H9 (cell line): ENCODE results near the gene VSIG8. TPM values are rescaled to one million over a fixed set of nuclear protein-coding genes. Genes with fewer than 3 reads are reported as not detected.
"Not testable (repeated sequence)": the region's sequence is repeated elsewhere in the genome, so short reads cannot be mapped to it uniquely, and the experiment has no call there.

ENCODE experiments used
- DNase-seq: peaks from one replicate; pipeline ENCODE4 v3.0.0-alpha.2; 2017
- H2AFZ ChIP-seq: one replicate; pipeline ENCODE4 v1.6.1; 2013; ENCODE audit warnings: mild to moderate bottlenecking, low read length, control low read depth, moderate library complexity
- H2AK5ac ChIP-seq: 2 replicates; pipeline ENCODE4 v1.6.1; 2013; ENCODE audit warnings: low read length, control low read depth, mixed read lengths; ENCODE audit not compliant: insufficient read length
- H2BK120ac ChIP-seq: one replicate; pipeline ENCODE4 v1.6.1; 2013; ENCODE audit warnings: low read depth, mild to moderate bottlenecking, low read length, control low read depth, inconsistent platforms; ENCODE audit not compliant: poor library complexity, severe bottlenecking
- H2BK12ac ChIP-seq: 2 replicates; pipeline ENCODE4 v1.6.1; 2013; ENCODE audit warnings: low read length, control low read depth, mixed read lengths, low read depth; ENCODE audit not compliant: insufficient read length
- H2BK15ac ChIP-seq: 2 replicates; pipeline ENCODE4 v1.6.1; 2013; ENCODE audit warnings: low read depth, low read length, control low read depth
- H2BK20ac ChIP-seq: one replicate; pipeline ENCODE4 v1.6.1; 2013; ENCODE audit warnings: low read depth, mild to moderate bottlenecking, low read length, control low read depth, inconsistent platforms; ENCODE audit not compliant: poor library complexity, severe bottlenecking
- H2BK5ac ChIP-seq: 2 replicates; pipeline ENCODE4 v1.6.1; 2013; ENCODE audit warnings: low read length, control low read depth, mixed read lengths; ENCODE audit not compliant: insufficient read length
- H3K14ac ChIP-seq: 2 replicates; pipeline ENCODE4 v1.6.1; 2013; ENCODE audit warnings: low read length, control low read depth; ENCODE audit not compliant: insufficient read depth
- H3K18ac ChIP-seq: 2 replicates; pipeline ENCODE4 v1.6.1; 2013; ENCODE audit warnings: low read depth, mild to moderate bottlenecking, mixed read lengths, low read length, control low read depth; ENCODE audit not compliant: insufficient read length
- H3K23ac ChIP-seq: 2 replicates; pipeline ENCODE4 v1.6.1; 2013; ENCODE audit warnings: low read length, control low read depth, mixed read lengths, low read depth; ENCODE audit not compliant: insufficient read length
- H3K23me2 ChIP-seq: 2 replicates; pipeline ENCODE4 v1.6.1; 2013; ENCODE audit warnings: low read depth, mild to moderate bottlenecking, mixed read lengths, low read length, control low read depth; ENCODE audit not compliant: insufficient read length, poor library complexity, severe bottlenecking
- H3K27ac ChIP-seq: 2 replicates; pipeline ENCODE4 v1.5.1; 2013; ENCODE audit warnings: low read length, control low read depth, mixed read lengths, low read depth; ENCODE audit not compliant: insufficient read length
- H3K27me3 ChIP-seq: 2 replicates; pipeline ENCODE4 v1.6.1; 2013; ENCODE audit warnings: low read length, control low read depth, inconsistent platforms; ENCODE audit not compliant: insufficient read depth
- H3K4ac ChIP-seq: 2 replicates; pipeline ENCODE4 v1.6.1; 2013; ENCODE audit warnings: low read depth, mild to moderate bottlenecking, control low read depth, inconsistent platforms, low read length, moderate library complexity
- H3K4me1 ChIP-seq: 2 replicates; pipeline ENCODE4 v1.6.1; 2013; ENCODE audit warnings: low read length, control low read depth, inconsistent platforms; ENCODE audit not compliant: insufficient read depth
- H3K4me2 ChIP-seq: 2 replicates; pipeline ENCODE4 v1.6.1; 2013; ENCODE audit warnings: low read length, control low read depth, mixed read lengths; ENCODE audit not compliant: insufficient read length, insufficient read depth
- H3K56ac ChIP-seq: 2 replicates; pipeline ENCODE4 v1.6.1; 2013; ENCODE audit warnings: low read depth, mild to moderate bottlenecking, mixed read lengths, low read length, control low read depth; ENCODE audit not compliant: insufficient read length
- H3K79me1 ChIP-seq: 2 replicates; pipeline ENCODE4 v1.6.1; 2013; ENCODE audit warnings: low read depth, mild to moderate bottlenecking, moderate library complexity, low read length, control low read depth, inconsistent platforms; ENCODE audit not compliant: insufficient read depth, poor library complexity, severe bottlenecking
- H3K79me2 ChIP-seq: 2 replicates; pipeline ENCODE4 v1.6.1; 2013; ENCODE audit warnings: low read length, control low read depth, inconsistent platforms; ENCODE audit not compliant: insufficient read depth
- H3K9ac ChIP-seq: 2 replicates; pipeline ENCODE4 v1.6.1; 2013; ENCODE audit warnings: low read length, control low read depth, mixed read lengths; ENCODE audit not compliant: insufficient read length; ENCODE audit errors: extremely low read depth
- H3K9me3 ChIP-seq: one replicate; pipeline ENCODE4 v1.6.1; 2013; ENCODE audit warnings: low read depth, low read length, inconsistent platforms; ENCODE audit not compliant: control insufficient read depth
- H3T11ph ChIP-seq: one replicate; pipeline ENCODE4 v1.6.1; 2013; ENCODE audit warnings: mild to moderate bottlenecking, low read length, control low read depth, inconsistent platforms
- H4K20me1 ChIP-seq: one replicate; pipeline ENCODE4 v1.6.1; 2013; ENCODE audit not compliant: control insufficient read depth, insufficient read length, insufficient read depth
- H4K5ac ChIP-seq: 2 replicates; pipeline ENCODE4 v1.6.1; 2013; ENCODE audit warnings: low read depth, mild to moderate bottlenecking, mixed read lengths, low read length, control low read depth; ENCODE audit not compliant: insufficient read length
- H4K8ac ChIP-seq: replicated peaks from 2 replicates; pipeline ENCODE4 v1.6.1; 2013; ENCODE audit warnings: low read length, control low read depth, mixed read lengths, low read depth; ENCODE audit not compliant: insufficient read length
- H4K91ac ChIP-seq: 2 replicates; pipeline ENCODE4 v1.6.1; 2013; ENCODE audit warnings: low read depth, mild to moderate bottlenecking, moderate library complexity, mixed read lengths, low read length, control low read depth; ENCODE audit not compliant: insufficient read length
- H3K27ac Mint-ChIP-seq, 3 experiments: 2 replicates in 2 of 3; 3 replicates in 1 of 3; pipeline ENCODE4 v1.8.0; 2020 to 2021; ENCODE audit warnings: mixed read lengths in 3 of 3, mild to moderate bottlenecking in 1 of 3, moderate library complexity in 1 of 3
- H3K27me3 Mint-ChIP-seq: 2 replicates; pipeline ENCODE4 v1.8.0; 2021; ENCODE audit warnings: low read depth, mild to moderate bottlenecking, moderate library complexity, mixed read lengths
- H3K36me3 Mint-ChIP-seq, 3 experiments: 2 replicates in 2 of 3; 3 replicates in 1 of 3; pipeline ENCODE4 v1.8.0; 2020 to 2021; ENCODE audit warnings: low read depth in 3 of 3, mixed read lengths in 3 of 3; ENCODE audit not compliant: insufficient read depth in 1 of 3
- H3K4me1 Mint-ChIP-seq, 2 experiments: 2 replicates each; pipeline ENCODE4 v1.8.0; 2020; ENCODE audit warnings: mixed read lengths in 2 of 2
- H3K4me3 Mint-ChIP-seq, 2 experiments: 2 replicates in 1 of 2; 3 replicates in 1 of 2; pipeline ENCODE4 v1.8.0; 2020 to 2021; ENCODE audit warnings: mild to moderate bottlenecking in 2 of 2, mixed read lengths in 2 of 2, moderate library complexity in 1 of 2
- H3K9me3 Mint-ChIP-seq, 2 experiments: 2 replicates in 1 of 2; 3 replicates in 1 of 2; pipeline ENCODE4 v1.8.0; 2020; ENCODE audit warnings: mild to moderate bottlenecking in 2 of 2, mixed read lengths in 2 of 2, moderate library complexity in 1 of 2
- CTCF ChIP-seq: fragments of 200-600 bp; sonication (generic); conservative IDR thresholded peaks from 3 replicates; pipeline ENCODE4 v1.8.0; 2021; ENCODE audit warnings: antibody characterized with exemption, mild to moderate bottlenecking
- WGBS: extraction: QIAGEN DNeasy Blood & Tissue Kit; methylation state at CpG from one replicate; pipeline ENCODE4 v1.1.7; 2013; ENCODE audit warnings: missing lambda C conversion rate, low lambda C conversion rate, mixed read lengths; ENCODE audit not compliant: insufficient read length; ENCODE audit errors: extremely low coverage; 5-methylcytosine and 5-hydroxymethylcytosine counted together
- total RNA-seq: library from RNA; stranded (reverse); gene quantifications from 2 replicates; pipeline ENCODE4 v1.2.1, GENCODE V29; 2021

Gene VSIG8
- total RNA-seq, 1 experiment from 2014 or later = not detected

- TF ChIP-seq CTCF = no peak
- no peak overlapping the region for H4K5ac ChIP-seq
Measured at GRCh38 chr1:159906960-159907359, 44.5 kb upstream of the VSIG8 start.

DNA sequence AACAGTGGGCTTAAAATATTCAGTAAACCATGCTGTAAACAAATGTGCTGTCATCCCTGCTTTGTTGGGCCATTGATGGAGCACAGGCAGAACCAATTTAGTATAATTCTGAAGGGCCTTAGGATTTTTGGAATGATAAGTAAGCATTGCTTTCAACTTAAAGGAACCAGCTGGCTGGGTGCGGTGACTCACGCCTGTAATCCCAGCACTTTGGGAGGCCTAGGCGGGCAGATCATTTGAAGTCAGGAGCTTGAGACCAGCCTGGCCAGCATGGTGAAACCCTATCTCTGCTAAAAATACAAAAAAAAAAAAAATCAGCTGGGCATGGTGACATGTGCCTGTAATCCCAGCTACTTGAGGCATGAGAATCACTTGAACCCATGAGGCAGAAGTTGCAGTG is 41.6 kb upstream of the VSIG8 start:
- not testable (repeated sequence) for H3K23ac ChIP-seq, H4K8ac ChIP-seq, H3K18ac ChIP-seq, H3K14ac ChIP-seq, H2BK15ac ChIP-seq, H3K23me2 ChIP-seq, H2BK20ac ChIP-seq, H3K56ac ChIP-seq, H3K27ac ChIP-seq, H3K27me3 ChIP-seq, H3K4me2 ChIP-seq, H3K79me2 ChIP-seq, H4K20me1 ChIP-seq, H2AK5ac ChIP-seq, H3K9me3 Mint-ChIP-seq, H2BK120ac ChIP-seq, H3K4me3 Mint-ChIP-seq, H2BK12ac ChIP-seq, H3T11ph ChIP-seq, DNase-seq, H3K79me1 ChIP-seq, H3K9ac ChIP-seq, H2AFZ ChIP-seq, H3K27ac Mint-ChIP-seq, H2BK5ac ChIP-seq, H3K4me1 ChIP-seq, H4K91ac ChIP-seq, H3K4ac ChIP-seq, H4K5ac ChIP-seq, H3K9me3 ChIP-seq, H3K36me3 Mint-ChIP-seq
- peaks cover 22% of the 10 kb centered on the region for H3K27me3 Mint-ChIP-seq
- no CpG with 5 or more reads among the region's 3 CpGs for WGBS
- H3K4me1 Mint-ChIP-seq = peaks cover 21 to 23% of the 10 kb centered on the region in 2 experiments

More at GRCh38 chr1:159906960-159907359, 44.5 kb upstream of the VSIG8 start:
- Mint-ChIP-seq H3K9me3 (peaks cover 8% of the 10 kb centered on the region in 2 experiments; a peak in 4 of 5 replicates), H3K4me1 (peaks cover 24 to 27% of the 10 kb centered on the region in 2 experiments), H3K27me3 (peaks cover 5% of the 10 kb centered on the region; the same call in 1 of the 2 replicates), H3K4me3 (no peak overlapping the region), H3K27ac (no peak overlapping the region), H3K36me3 (peaks cover 0 to 6% (median 0%) of the 10 kb centered on the region in 3 experiments; a peak in 3 of 7 replicates)
- Histone ChIP-seq H3K18ac (no peak overlapping the region), H3T11ph (no peak overlapping the region), H3K23me2 (no peaks in the 10 kb centered on the region), H4K8ac (no peak overlapping the region), H2BK15ac (no peak overlapping the region), H3K9me3 (no peaks in the 10 kb centered on the region), H3K4ac (no peak overlapping the region), H3K14ac (no peak overlapping the region), H3K23ac (no peak overlapping the region), H3K4me2 (no peak overlapping the region), H3K79me2 (no peaks in the 10 kb centered on the region), H2BK120ac (no peak overlapping the region), H3K79me1 (no peaks in the 10 kb centered on the region), H3K27ac (no peak overlapping the region), H3K27me3 (no peaks in the 10 kb centered on the region), H2AFZ (no peak overlapping the region), H3K56ac (no peak overlapping the region), H2BK12ac (no peak overlapping the region), H2BK20ac (no peak overlapping the region), H2BK5ac (no peak overlapping the region), H2AK5ac (no peak overlapping the region), H4K91ac (no peak overlapping the region), H3K4me1 (peaks cover 14% of the 10 kb centered on the region; the same call in 1 of the 2 replicates), H4K20me1 (no peaks in the 10 kb centered on the region), H3K9ac (no peak overlapping the region)
- no peak for DNase-seq
- WGBS = no CpG with 5 or more reads among the region's 1 CpG
